NCI-H748 (cell line): ENCODE measurements around the gene PTGR3.
A peak's percentile ranks its signal among the peaks of the same experiment; 100 is the strongest.
"Not testable (repeated sequence)": the region's sequence is repeated elsewhere in the genome, so short reads cannot be mapped to it uniquely, and the experiment has no call there.

Experiments used
- DNase-seq: peaks from one replicate; lab custom pipeline; 2025; ENCODE audit not compliant: unreplicated experiment; lab: John Stamatoyannopoulos, UW

PTGR3 gene

DNA sequence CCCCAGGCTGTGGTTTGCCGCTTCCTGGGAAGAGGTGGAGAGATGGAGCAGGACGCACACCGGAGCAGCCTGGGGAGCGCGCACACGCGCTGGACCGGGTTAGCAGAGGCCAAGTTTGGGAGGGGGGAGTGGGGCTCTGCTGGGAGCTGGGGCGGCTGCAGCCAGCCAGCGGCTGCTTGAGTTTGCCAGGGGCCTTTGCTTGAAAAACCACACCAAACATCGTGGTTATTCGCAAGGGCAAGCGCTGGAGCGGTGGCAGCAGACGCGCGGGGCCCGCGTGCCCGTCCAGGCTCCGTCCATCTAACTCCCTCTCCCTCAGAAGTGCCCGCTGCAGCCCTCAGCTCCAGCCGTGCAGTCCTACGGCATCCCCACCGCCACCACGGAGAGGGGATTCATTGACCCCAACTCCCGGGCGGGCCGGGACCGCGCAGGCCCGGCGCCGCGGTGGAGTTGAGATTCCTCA is 4.6 kb downstream of the PTGR3 start:
- DNase-seq = peak; percentile 55

DNA sequence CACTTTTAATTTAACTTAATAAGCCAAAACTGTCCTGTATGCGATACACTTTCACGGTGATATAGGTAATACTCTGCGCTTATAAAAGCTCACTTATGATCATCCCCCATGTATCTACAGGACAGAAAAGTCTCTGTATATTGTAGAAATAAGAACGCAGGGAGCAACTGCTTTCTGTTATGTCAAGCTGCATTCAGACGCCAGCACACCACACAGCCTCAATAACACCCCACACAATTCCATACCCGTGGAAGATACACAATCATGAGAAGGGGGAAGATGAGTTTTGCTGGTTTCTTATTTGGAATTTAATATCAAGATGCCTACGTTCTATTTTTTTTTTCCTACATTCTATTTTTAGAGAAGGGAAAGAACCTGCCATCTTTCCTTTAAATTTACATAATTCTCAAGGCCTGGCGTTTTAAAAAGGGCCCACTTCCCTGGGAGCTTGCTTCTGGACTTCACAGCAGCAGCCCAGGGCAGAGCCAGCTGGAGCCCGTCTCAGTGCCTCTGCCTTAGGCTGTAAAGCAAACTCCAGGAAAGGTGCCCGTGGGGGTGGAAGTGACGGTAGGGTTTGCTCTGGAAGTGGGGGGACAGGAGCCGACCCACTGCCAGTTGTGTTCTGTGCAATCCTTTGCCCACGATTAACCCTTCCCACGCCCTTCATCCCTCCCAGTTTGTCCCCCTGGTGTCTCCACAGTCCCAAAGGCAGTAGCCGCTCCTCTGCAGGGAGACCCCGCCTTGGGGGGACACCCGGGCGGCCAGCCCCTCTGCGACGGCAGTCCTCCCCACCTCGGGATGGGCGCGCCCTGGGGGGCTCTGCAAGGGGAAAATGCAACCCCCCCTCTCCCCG is 5.3 kb downstream of the PTGR3 start:
- no peak for DNase-seq

DNA sequence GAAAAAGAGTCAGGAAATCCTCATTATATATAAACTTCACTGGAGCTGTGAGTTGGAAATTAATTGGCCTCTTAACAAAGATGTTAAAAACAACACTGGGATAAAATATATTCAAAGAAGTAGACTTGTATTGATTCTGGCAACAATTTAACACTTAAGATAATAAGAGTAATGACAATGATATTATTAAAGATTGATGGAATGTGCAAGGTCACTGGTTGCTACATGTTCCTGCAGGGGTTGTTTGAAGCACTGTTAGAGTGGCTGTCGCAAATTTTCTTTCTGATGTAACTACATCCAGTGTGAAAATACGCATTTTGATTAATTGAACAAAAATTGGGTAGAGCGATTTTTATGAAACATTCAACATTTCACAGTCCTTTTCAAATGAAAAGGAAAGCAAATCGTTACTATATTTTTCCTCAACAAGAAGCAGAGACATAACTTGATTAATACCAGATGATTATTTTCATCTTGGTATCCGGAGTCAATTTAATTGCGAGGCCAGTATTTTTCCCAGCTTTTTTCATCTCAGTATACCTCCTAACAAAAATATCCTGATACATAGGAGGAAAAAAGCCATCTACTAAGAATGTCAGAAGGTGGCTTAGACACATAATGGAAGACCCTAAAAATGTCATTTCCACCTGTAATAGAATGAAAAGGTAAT is 6.1 kb downstream of the PTGR3 start:
- DNase-seq = no peak

DNA sequence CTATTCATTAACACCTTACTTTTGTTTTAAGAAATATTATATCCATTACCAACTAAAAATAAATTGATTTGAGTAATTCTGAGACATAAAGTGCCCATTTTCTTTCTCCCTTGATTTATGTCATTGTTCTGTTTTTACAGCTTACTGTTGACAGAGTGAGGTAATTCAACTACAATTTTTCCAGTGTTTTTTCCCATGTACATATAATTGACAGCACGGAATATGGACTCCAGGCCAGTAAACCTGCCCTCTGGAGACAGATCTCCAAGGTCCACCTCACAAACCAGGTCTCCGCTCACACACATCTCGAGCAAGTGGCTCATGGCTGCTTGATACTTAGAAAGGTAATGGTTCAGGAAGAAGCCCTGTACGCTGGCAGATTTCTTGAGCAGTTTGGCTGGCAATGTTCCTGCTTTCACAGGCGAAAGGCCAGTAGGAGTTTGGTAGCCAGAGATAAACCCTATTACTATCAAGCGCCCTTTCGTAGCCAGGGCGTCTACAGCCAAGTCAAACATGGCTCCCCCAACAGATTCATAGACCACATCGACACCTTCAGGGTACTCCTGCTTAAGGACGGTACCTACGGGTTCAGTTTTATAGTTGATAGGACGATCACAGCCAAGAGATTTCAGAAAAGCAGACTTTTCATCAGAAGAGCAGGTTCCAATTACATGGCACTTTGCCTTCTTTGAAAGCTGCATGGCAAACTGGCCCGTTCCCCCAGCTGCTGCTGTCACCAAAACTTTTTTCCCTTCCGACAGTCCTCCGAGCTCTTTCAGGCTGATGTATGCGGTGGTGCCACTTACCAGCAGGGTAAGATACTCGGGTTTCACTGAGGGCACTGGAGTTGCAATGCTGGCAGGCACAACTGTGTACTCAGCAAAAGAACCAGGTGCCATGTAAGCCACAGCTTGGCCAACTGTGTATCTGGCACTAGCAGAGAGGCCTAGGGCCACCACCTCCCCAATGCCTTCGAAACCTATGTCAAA is 7.4 kb downstream of the PTGR3 start:
- DNase-seq = no peak

DNA sequence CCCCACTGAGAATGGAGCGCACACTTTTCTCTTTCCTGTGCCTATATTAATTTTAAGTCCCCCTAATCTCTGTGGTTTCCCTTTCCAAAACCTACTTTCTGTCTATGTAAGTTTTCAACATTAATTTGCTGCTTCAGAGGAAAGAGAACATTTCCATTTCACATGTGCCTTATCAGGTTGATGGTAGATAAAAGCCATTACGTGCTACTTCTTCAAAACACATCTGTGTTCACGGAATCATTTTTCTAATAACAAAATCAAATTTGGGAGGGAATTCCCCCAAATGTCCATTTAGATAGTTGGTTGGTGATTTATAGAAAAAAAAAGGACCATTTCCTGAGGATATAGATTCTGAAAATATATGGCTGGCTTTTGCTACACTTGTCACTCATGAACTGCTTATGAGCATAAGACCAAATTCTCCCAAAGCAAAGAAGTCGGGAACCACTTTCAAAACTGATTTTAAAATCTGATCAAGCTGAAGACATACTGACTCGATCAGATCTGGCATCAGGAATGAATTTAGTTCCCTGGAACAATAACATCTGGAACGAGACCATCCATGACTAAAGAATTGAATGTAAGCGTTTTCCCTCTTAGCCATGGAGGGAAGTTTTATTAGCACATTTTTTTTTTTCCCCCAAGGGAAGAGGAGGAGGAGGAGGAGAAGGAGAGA is 8.2 kb downstream of the PTGR3 start:
- DNase-seq = no peak

DNA sequence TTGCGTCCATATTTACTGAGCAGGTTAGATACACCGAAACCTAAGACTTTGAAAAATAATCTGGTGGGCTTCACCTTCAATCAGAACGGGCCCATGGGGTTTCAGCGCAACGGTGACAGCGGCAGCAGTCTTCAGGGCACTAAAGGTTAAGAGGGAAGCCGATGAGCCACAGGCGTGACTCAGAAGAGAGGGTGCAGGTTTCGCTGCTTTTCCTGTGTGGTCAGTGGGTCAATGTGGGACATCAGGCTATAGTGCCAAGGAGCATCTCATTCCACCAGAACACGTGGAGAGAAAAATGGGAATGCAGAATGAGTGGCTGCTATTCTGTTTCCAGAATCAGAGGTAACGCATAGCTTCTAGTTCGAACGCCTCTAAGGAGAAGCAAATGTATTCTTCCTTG is 8.9 kb downstream of the PTGR3 start:
- DNase-seq = no peak

DNA sequence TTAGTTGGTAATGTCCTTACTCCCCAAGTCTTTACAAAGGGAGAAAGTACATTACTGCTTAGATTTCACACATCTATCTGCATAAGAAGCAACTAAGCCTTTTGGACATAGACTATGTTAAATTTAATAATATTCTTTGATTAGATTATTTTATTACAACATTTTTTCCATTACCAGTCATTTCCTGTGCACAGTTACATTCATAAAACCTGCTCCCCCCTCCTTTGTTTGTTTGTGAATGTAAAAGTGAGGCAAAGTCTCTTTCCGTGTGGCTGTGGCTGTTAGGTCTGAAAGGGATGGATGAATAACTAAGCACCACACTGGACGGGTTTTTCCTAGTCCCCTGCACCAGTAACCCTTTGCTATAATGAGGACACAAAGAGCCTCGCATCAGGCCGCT is 9.6 kb downstream of the PTGR3 start:
- no peak for DNase-seq

DNA sequence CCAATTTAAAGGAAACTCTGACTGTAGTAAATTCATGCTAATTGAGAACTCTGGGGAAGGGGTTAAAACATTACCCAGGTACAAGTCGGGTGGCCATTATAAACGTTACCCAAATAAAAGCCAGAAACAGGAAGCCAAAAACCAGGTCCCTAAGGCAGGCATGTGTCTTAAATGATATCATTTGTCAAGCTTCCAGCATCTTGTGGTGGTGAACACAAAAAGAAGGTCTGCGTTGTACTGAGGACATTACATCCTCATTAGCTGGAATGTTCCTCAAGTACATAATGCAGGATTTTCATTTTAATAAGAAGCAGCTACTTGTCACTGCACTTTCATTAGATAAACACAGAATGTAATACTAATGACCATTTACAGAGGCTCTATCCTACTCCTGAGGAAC is 10.9 kb downstream of the PTGR3 start:
- DNase-seq = no peak

DNA sequence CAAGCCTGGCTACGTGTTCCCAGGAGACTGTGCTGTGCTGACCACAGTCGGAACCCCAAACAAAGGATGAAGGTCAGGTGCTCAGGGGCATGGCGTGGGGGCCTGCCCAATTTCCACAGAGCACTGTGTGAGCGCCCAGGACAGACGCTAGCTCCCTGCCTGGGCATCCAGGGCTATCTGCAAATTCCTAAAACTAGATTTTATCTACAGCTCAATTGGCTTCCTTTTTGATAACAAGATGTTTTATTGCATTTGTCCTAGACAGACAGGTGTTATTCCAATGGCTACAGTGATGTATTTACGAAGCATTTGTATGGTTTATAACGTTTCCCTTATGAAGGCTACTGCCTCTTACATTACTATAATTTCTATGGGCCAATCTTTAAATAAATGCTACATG is 16.0 kb downstream of the PTGR3 start:
- no peak for DNase-seq

DNA sequence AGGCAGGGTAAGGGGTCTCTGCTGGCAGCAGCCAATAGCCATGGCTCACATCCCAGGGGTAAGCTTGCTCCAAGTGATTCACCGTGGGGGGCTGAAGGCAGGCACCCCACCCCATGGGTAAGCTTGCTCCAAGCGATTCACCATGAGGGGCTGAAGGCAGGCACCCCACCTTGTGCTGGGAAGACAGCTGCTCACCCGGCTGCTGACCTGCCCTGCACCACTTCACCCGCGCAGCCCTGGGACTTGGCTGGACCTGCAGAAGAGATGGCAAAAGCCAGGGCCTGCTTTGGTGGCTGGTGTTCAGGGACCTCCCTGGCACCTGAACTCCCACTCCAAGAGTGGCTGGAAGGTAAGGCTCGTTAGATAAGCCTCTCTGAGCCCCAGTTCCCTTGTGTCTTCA is 19.2 kb downstream of the PTGR3 start:
- DNase-seq = no peak

DNA sequence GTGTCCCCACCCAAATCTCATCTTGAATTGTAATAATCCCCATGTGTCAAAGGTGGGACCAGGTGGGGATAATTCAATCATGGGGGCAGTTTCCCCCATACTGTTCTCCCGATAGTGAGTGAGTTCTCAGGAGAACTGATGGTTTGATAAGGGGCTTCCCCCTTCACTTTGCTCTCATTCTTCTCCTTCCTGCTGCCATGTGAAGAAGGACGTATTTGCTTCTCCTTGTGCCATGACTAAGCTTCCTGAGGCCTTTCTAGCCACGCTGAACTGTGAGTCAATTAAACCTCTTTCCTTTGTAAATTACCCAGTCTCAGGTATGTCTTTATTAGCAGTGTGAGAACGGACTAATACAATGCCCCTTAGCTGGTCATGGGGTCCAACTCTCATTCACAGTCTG is 21.2 kb downstream of the PTGR3 start:
- DNase-seq = not testable (repeated sequence)

DNA sequence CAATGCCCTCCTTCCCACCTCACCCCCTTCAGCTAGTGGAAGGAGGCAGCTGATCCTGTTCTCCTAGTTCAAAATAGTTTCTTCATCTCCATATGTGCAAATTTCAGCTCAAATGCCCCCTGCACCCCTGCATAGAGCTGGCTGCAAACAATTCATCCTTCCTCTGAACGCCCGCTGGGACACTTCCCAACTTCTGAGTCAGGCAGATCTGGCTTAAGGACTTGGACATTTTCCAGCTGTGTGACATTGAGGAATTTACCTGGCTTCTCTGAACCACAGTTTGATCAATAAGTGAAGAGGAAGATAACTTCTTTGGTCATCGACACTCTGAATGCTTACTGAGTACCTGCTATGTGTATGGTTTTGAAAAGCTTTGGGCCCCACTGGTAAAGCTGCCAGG is 23.5 kb downstream of the PTGR3 start:
- no peak for DNase-seq

DNA sequence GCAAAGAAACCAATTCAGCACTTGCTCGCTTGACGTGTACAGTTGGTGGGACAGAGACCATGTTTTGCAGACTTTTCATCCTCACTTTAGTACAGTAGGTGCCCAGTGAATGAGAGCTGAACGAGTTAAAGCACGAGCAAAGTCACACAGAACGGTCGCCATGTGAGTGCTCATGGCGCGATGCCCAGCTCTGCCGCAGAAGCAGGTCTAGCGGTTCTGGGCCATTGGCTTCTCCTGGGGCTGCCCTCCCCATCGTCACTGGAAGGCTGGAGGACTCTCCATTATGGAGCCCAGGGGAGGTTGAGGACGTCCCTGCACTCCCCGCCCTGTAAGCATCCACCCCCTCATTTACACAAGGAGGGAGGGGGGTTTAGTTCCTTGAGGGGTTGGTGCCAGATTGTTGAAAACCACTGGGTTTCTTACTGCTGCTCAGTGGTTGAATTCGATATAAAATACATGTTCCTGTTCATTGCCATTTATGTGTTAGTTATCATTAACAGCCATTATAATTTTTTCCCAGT is 24.9 kb downstream of the PTGR3 start:
- no peak for DNase-seq

DNA sequence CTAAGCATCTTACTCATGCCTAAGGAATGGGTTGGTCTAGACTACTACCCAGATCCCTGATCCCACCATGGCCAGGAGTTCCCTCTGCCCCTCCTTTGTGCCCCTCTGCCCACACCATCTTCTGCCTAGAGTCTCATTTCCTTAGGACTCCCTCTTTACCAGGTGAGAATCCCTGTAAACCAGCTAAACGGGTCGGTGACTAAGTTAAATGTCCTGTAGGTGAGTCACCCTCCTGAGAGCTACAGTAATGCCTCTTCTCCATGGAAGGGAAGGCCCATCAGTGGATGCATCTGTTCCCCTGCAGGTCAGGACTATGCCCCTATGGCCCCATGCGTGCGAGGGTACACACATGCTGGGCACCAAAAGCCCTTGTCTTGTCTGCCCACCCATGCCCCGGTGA is 25.4 kb downstream of the PTGR3 start:
- DNase-seq = no peak

DNA sequence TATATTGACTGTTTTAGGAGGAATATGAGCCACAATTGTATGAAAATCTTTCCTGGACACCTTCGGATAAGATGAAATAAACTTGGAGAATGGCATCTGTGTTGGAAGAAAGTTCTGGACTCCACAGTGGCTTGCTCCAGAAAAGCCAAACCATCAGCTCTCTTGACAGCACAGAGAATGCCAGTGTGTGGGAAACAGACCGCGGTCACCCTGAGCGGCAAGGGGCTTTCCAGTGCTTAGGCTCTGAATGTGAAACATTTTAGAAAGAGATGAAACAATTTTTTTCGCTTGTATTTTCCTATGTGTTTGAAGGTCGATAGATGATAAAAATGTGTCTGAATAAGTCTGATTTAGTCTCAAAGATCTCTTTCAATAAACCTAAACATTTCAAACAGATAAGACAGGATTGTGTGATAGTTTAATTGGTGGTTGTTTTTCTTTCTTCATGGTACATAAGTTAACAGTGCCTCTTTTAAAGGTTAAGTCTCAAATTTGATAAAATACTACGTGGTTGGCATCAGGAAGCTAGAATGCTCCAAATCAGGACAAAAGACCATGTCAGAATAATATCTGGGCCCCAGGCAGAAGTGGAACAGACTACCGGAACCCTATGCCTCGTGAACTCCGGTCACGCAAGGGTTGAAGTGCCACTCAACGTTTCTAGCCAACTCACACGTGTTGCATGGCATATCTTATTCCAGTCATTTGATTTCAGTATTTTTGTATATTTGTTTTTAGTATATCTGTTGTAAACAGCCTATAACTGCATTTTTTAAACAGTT is 28.9 kb downstream of the PTGR3 start:
- DNase-seq = no peak

DNA sequence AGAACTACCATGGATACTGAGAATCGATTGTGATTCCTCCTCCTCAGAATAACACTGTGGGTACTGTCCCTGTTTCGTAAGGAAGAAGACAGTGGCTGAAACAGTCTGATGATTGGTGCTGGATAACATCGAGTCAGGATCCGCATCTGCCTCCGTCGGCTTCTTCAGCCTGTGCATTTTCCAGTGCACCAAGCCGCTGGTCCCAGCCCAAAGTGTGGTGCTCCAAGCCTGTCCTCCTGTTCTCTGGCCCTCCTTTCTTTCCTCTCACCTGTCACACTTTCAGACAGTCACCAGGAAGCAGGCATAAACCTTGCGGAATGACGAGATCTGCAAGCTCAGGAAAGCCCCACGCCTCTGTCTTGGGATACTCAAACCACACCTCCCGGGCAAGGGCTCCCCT is 30.6 kb downstream of the PTGR3 start:
- DNase-seq = no peak

DNA sequence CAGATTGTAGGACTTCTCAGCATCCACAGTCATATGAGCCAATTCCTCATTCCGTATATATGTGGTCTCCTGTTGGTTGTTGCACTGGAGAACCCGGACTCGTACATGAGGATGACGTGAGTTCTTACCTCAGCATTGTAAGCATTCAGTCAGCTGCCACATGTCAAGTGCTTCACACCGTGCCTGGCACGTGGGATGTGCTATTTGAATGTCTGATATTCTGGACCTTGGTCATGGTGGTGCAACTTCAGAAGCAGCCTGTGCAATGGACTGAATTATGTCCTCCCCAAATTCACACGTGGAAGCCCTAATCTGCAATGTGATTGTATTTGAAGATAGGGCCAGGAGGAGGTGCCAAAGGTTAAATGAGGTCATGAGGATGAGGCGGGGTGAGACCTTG is 32.1 kb downstream of the PTGR3 start:
- no peak for DNase-seq

DNA sequence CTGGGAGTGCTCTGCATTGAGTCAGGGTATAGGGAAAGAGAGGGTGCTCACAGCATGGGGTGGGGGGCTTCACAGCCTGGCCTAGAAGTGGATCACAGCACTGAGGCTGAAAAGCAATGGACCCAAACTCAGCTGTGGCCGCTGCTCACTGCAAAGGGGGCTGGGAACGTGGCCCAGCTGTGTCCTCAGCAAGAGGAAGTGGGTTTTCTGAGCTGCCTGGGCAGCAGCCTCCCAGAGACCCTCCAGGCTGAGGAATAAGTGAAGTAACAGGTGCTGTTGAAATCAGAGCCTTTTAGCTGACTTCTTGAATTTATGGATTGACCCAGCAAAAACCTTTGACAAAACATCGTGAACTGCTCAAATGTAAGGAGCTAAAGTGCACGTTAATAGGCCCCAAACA is 35.2 kb downstream of the PTGR3 start:
- DNase-seq = no peak

DNA sequence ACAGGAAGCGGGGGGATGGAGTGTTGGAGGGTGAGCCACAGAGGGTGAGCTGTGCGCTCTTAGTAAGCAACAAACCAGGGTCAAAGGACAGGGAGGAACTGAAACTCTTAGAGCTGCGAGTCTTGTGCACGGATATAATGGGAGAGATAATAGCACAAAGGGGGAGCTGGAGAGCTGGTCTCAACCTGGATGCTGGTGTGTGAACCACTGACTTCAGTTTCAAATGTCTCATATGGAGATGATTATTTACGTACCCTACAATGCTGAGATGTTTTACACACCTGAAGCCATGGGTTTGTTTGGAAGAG is 35.9 kb downstream of the PTGR3 start:
- no peak for DNase-seq
